Coronary artery (tissue), 2 donors: ENCODE data around the gene MARCHF3.
"Not testable (repeated sequence)": the region's sequence is repeated elsewhere in the genome, so short reads cannot be mapped to it uniquely, and the experiment has no call there.

Experiments
- DNase-seq: peaks from one replicate; pipeline ENCODE4 v3.0.0-alpha.2; 2017; ENCODE audit warnings: low spot score
- H3K27ac ChIP-seq, 2 donors: fragments of 200-600 bp; sonication (generic); one replicate each; pipeline ENCODE4 v1.5.1; 2016 to 2019
- H3K4me3 ChIP-seq: fragments of 200-600 bp; sonication (generic); 2 replicates; pipeline ENCODE4 v1.5.1; 2016; ENCODE audit warnings: mild to moderate bottlenecking, moderate library complexity
- TF ChIP-seq, protein P1 (sequence below): fragments of 200-600 bp; sonication (generic); IDR thresholded peaks from one replicate; pipeline ENCODE4 v1.5.1; 2019; ENCODE audit warnings: antibody characterized with exemption

Gene MARCHF3

DNA sequence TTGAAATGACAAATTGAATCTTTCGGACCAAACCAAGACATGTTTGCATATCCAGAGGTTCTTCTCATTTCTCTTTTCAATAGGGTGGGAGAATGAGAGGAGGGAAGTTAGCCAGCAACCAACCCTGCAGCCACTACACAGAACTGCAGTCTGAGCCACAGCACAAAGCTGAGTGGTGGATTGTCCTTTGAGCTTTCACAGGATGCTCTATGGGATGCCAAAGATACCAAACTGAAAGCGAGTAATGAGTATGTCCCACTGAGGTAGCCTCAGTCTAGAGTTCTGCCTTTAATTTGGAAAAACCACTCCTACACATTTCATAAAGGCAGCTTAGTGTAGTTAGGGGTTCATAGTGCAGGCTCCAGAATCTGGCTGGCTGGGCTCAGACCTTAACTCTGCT lies 114.9 kb downstream of the MARCHF3 start:
- H3K27ac ChIP-seq = no peak overlapping the region
- TF ChIP-seq, protein P1, sequence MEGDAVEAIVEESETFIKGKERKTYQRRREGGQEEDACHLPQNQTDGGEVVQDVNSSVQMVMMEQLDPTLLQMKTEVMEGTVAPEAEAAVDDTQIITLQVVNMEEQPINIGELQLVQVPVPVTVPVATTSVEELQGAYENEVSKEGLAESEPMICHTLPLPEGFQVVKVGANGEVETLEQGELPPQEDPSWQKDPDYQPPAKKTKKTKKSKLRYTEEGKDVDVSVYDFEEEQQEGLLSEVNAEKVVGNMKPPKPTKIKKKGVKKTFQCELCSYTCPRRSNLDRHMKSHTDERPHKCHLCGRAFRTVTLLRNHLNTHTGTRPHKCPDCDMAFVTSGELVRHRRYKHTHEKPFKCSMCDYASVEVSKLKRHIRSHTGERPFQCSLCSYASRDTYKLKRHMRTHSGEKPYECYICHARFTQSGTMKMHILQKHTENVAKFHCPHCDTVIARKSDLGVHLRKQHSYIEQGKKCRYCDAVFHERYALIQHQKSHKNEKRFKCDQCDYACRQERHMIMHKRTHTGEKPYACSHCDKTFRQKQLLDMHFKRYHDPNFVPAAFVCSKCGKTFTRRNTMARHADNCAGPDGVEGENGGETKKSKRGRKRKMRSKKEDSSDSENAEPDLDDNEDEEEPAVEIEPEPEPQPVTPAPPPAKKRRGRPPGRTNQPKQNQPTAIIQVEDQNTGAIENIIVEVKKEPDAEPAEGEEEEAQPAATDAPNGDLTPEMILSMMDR = no peak
- no peak for DNase-seq
- no peak overlapping the region for H3K4me3 ChIP-seq

DNA sequence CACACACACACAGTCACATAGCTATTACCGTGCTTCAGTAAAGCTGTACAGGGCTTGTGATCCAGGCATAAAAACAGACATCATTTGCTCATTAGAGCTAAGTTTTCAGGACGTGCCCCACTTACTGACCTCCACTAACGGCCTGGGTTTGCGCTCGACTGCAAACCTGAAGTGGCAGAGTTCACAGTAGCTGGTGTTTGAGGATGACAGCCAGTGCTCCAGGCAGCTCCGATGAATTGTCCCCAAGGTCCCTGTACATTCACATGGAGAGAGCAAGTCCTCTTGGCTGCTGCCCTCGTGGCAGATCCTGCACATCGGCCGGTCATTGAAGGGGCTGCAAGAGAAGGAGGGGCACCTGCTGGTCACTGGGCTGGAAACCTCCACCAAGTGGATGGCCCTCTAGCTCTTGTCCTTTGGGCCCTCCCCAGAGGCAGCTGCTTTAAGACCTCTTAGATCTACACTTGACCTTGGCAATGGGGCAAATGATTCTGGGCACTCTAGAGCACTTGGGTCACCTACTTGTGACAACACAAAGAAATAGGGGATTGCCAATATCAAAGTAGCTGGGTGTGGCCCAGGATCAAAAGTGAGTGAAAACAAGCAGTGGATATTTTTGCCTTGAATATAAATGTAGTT lies 115.4 kb downstream of the MARCHF3 start:
- TF ChIP-seq, protein P1 = no peak
- DNase-seq = no peak
- H3K4me3 ChIP-seq = no peak overlapping the region
- H3K27ac ChIP-seq = no peak overlapping the region

DNA sequence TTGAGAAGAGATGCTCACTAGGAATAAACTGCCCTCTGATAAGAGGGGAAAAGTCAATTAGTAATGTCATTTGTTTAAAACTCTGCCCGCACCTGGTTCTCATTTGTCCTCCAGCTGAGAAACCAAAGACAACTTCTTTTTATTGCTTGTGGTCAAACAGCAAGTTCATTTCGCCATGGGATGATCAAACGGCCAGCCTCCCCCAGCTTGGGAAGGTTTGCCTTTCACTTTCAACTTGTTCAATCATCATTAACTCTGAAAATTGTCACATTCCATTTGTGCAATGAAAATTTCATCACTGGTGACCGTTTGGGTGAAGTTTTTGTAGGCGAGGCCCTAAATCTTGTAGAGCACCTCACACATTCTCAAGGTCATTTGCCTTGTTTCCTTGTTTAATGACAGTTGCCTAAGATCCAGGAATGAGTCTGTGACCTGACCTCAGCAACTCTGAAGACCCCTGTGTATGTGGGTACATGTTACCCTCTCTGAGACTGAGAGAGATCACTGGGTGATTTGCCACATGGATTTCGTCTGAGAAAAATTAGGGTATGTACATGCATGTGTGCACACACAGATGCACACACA lies 117.7 kb downstream of the MARCHF3 start:
- Histone ChIP-seq H3K27ac (no peak overlapping the region), H3K4me3 (no peak overlapping the region)
- TF ChIP-seq, protein P1 = no peak
- DNase-seq = no peak

DNA sequence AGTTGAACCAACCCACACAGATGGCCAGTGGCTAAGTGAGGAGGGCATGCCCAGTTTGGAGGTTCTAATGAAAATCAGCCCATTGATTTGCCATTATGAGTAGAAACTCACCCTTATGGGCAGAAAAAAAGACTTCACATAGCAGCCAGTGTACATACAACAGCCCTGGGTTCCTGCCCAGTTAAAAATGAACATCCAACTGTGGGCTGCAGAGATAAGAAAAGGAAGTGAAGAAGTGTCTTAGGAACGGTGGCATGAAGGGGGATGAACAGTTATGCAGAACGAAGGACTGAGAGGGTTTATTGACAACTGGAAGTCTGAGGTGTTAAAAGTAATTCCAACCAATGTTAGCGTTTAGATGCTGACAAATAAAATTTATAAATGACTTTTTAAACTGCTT lies 118.4 kb downstream of the MARCHF3 start:
- TF ChIP-seq, protein P1 = no peak
- Histone ChIP-seq H3K4me3 (no peak overlapping the region), H3K27ac (no peak overlapping the region)
- DNase-seq = no peak

DNA sequence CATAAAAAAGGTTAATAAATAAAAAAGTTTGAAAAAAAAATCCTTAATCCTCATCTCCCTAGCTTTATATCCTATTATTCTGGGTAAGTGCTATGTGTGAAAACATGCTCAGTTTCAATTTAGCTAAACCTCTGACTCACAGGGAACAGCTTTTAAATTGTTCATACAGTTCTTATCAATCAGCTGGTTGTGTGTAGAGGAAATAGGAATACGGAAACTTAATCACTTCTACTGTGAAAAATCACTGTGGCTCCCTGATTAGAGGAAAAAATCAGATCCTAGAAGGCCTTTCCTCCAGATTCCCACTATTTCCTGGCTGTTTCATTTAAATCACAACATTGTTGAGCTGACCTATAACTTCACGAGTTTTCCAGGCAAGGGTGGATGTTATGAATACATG lies 120.5 kb downstream of the MARCHF3 start:
- TF ChIP-seq, protein P1 = no peak
- Histone ChIP-seq H3K4me3 (no peak overlapping the region), H3K27ac (no peak overlapping the region)
- DNase-seq = no peak

DNA sequence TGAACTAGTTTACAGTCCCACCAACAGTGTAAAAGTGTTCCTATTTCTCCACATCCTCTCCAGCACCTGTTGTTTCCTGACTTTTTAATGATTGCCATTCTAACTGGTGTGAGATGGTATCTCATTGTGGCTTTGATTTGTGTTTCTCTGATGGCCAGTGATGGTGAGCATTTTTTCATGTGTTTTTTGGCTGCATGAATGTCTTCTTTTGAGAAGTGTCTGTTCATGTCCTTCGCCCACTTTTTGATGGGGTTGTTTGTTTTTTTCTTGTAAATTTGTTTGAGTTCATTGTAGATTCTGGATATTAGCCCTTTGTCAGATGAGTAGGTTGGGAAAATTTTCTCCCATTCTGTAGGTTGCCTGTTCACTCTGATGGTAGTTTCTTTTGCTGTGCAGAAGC lies 126.0 kb downstream of the MARCHF3 start:
- not testable (repeated sequence) for H3K4me3 ChIP-seq, DNase-seq, H3K27ac ChIP-seq

DNA sequence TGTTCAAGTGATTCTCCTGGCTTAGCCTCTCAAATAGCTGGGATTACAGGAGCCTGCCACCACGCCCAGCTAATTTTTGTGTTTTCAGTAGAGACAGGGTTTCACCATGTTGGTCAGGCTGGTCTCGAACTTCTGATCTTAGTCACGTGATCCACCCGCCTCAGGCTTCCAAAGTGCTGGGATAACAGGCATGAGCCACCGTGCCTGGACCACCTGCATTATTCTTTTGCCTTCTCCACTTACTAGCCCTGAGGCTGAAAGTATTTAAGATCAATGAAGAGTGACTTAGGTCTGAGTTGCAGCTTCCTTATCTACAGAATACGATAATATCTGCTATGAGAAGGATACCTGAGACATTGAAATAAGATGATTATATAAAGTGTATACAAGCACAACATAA lies 129.6 kb downstream of the MARCHF3 start:
- no peak overlapping the region for H3K4me3 ChIP-seq
- no peak for DNase-seq
- H3K27ac ChIP-seq = no peak overlapping the region
- TF ChIP-seq, protein P1 = no peak
